GM15510 (cell line): ENCODE results near the gene OTOG.

Experiments
- POLR2A ChIP-seq: IDR thresholded peaks from 3 replicates; pipeline ENCODE4 v1.6.1; 2011; ENCODE audit warnings: borderline replicate concordance; ENCODE audit not compliant: insufficient read length; ENCODE audit errors: extremely low read depth

Gene OTOG

DNA sequence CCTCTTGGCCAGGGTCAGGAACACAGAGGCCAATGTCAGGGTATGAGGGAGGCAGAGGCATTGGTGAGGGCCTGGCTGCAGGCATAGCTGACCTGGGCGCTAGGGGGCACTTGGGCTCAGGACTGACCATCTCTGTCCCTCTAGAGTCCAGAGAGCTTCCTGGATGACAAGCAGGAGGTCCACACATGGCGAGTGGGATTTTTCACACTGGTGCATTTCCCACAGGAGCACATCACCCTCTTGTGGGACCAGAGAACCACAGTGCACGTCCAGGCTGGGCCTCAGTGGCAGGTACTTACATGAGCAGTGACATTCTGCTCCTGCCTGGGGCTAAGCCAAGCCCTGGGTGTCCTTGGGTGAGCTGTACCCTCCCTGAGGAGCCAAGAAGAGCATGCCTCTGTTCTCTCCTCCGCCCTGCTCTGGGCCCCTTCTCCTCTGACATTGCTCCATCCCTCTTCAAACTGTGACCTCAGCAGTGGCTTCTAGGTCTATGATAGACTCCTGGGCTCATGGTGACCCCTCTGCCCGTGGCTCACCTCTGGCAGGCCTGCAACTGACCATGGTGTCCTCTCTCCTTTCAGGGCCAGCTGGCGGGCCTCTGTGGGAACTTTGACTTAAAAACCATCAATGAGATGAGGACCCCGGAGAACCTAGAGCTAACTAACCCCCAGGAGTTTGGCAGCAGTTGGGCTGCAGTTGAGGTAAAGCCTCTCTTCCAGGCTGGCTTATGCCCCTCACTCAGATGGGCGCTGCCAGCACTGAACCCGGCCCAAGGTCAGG is 46.6 kb downstream of the OTOG start:
- TF ChIP-seq POLR2A: no peak

GRCh38 chr11:17594686-17595192 is 47.7 kb downstream of the OTOG start:
- no peak for TF ChIP-seq POLR2A

GRCh38 chr11:17595526-17596309 is 48.7 kb downstream of the OTOG start:
- no peak for TF ChIP-seq POLR2A

GRCh38 chr11:17596310-17596669 is 49.2 kb downstream of the OTOG start:
- TF ChIP-seq POLR2A: no peak

DNA sequence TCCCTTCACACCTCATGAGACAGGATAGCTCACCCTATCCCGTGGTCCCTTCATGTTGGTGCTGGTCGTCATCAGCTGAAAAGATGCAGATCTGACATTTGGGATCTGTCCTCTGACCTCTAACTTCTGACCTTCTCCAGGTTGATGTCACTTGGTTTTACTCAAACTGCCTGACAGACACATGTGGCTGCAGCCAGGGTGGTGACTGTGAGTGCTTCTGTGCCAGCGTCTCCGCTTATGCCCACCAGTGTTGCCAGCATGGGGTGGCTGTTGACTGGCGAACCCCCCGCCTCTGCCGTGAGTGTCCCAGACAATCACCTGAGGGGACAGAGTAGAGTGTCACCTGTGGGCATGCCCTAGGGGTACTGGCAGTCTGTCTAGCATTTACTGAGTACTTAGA is 49.7 kb downstream of the OTOG start:
- TF ChIP-seq POLR2A: no peak

- no peak for TF ChIP-seq POLR2A
Observed at GRCh38 chr11:17597770-17598169, 50.7 kb downstream of the OTOG start.

DNA sequence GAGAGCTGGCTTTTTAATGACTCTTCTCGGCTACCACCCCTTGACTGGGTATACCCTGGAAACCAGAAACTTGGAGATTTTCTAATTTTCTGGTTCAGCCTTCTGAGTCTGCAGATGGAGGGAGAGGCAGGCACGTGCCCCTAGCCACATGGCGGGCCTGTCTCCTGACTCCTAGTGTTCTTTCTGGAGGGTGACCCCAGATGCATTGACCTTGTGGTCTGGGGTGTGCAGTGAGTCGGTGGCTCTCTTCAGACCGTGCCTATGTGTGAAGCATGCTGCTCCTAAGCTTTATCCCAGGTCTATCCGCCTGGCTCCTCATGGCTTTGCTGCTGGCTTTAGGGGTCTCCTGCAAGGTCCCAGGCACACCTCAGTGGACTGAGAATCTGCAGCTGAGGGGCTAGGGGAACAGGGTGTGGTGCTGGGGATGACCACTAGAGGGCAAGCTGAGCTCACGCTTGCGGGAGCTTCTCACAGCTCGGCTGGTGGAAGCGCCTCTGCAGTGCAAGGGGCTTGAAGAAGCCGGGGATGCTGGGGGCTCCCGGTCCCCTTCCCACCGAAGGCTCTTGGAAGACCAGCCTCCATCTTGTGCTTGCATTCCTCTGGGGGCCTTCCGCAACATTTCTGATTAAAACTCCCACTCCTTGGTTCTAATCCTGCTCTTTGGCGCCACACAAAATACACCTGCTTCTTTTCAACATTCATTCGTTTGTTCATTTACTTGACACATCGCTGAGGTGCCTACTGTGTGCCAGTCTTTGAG is 51.8 kb downstream of the OTOG start:
- no peak for TF ChIP-seq POLR2A

DNA sequence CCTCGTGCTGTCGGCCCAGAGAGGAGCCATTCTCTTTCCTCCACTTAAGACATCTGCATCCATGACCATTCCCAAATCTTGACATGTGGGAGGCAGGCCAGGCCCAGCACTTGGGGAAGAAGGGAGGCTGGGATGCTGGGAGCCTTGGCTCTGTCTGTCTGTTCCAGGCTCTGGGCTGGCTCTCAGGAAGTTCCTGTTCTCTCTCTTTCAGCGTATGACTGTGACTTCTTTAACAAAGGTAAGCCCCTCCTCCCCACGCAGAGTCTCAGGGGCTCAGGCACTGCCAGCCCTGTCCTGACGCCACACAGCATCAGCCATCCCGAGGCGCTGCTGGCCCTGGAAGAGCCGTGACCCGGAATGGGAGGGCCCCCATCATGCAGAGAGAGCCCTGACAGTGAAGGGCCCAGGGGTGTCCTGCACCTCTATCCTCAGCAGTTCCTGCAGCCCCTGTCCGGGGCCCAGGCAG is 52.4 kb downstream of the OTOG start:
- no peak for TF ChIP-seq POLR2A

DNA sequence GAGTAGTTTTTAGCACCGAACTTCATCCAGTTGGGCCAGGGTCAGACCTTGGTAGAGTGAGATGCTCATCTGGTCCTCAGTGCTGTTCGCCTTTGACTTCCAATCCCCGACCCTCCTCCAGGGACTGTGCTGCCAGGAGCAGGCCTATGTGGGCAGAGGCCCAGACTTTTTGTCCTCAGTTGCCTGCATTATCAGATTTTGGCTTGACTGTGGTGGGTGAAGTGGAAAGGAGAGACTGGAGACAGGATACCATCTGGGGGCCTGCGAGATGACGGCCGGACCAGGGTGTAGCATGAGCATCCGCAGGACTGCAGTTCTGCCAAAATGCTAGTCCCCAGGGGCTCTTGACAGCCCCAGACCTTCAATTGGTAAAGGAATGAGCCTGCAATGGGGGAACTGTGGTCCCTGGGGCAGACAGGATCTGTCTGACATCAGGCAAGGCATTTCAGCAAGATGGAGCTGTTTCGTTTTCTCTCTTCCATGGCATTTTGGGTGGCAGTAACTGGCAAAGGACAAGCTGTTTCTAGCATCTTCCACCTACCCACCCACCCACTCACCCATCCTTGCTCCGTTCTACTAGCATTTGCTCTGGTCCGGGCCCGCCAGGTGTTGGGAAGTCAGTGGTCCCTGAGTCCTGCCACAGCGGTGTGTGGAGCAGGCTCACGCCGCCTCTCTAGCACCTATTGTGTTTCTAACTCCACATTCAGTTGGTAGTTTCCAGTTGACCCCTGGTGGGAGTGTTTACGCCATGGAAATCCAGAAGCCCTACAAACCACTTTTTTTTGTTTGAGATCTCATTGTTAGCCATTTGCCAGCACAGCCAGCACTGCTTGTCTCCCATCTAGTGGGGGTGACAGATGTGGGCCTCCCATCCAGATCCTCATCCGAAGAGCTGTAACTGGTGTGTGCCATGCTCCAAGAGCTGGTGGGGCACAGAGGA is 53.5 kb downstream of the OTOG start:
- TF ChIP-seq POLR2A: no peak

GRCh38 chr11:17601256-17601671 is 54.2 kb downstream of the OTOG start:
- no peak for TF ChIP-seq POLR2A

- TF ChIP-seq POLR2A: no peak
Observed at GRCh38 chr11:17601676-17602075, 54.6 kb downstream of the OTOG start.

DNA sequence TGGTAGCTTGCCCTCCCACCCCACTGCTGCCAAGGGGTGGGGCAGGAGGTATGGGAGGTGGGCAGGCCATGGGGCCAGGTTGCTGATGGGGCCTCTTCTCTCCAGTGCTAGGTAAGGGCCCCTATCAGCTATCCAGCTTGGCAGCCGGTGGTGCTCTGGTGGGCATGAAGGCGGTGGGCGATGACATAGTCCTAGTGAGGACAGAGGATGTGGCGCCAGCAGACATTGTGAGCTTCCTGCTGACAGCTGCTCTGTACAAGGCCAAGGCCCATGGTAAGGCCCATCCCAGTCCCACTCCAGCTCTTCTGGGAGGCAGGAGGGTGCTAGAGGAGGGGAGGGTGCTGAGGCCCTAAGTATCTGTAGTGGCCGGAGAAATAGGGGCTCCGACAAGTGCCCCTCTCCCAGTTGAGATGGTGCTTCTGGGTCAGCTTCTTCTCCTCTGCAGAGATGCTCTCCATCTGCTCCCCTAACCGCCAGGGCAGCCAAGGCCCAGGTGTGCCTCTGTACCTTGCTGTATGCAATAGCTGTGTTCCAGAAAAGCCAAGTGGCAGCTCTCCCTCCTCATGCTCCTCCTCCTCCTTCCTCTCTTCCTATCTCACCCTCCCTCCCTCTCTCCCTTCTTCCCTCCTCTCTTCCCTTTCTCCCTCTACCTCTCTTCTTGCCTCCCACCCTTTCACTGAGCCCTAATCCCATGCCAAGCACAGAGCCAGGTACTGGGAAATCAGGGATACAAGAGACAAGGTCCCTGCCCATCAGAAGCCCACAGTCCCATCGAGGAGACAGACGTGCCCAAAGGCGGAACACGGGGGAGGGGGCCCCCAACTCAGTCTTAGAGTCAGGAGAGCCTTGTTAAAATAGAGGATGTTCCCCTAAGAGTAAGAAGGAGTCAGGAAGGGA is 55.3 kb downstream of the OTOG start:
- TF ChIP-seq POLR2A: no peak

DNA sequence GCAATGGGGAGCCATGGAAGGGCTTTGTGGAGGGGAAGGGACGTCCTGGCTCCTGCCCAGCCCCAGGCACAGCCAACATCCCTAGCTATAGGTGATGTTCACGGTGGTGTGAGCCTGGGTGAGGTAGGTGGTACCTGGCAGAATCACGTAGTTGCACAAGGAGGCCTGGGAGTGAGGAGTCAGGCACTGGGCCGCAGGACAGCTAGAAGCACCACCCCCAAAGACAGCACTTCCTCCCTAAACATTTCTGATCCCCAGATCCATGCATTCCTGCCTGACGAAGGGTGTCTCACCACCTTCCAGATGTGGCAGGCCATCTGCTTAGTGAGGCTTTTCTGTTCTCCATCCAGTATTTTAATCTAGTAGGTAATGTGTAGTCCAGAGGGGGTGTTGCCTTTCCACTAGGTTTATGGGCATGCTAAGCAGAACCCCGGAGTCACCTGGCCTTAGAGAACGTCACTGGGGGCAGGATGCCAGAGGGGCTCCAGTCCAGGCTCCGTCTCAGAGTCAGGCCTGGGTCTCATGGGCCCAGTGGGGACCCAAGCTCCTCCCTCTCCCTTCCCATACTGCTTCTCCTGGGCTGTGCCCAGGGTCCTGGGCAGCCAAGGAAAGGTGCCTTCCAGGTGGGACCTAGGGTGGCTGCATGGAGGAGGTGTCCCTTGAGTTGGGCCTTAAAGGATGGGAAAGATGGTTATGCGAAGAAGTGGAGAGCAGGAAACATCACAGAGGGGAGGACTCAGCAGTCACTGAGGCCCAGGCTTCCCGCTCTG is 56.2 kb downstream of the OTOG start:
- TF ChIP-seq POLR2A: no peak
